Osteoblast (primary cell): ENCODE data around the gene MDM2. TPM values are rescaled to one million over a fixed set of nuclear protein-coding genes. Genes with fewer than 3 reads are reported as not detected.
"Not testable (repeated sequence)": the region's sequence is repeated elsewhere in the genome, so short reads cannot be mapped to it uniquely, and the experiment has no call there.

ENCODE experiments used
- DNase-seq: peaks from one replicate; pipeline ENCODE4 v3.0.0; 2011; ENCODE audit warnings: low spot score, mixed read lengths; ENCODE audit not compliant: insufficient read length; ENCODE audit errors: missing footprints
- H2AFZ ChIP-seq: 2 replicates; pipeline ENCODE4 v1.6.0; 2011; ENCODE audit warnings: mild to moderate bottlenecking, low read length
- H3K27ac ChIP-seq: 2 replicates; pipeline ENCODE4 v1.5.1; 2011; ENCODE audit warnings: mild to moderate bottlenecking, low read depth, low read length, moderate library complexity
- H3K27me3 ChIP-seq: 2 replicates; pipeline ENCODE4 v1.6.0; 2012; ENCODE audit warnings: mild to moderate bottlenecking, control low read depth, inconsistent platforms, low read length, moderate library complexity; ENCODE audit not compliant: insufficient read depth
- H3K36me3 ChIP-seq: 2 replicates; pipeline ENCODE4 v1.5.1; 2011; ENCODE audit warnings: mild to moderate bottlenecking, low read length, control low read depth, moderate library complexity; ENCODE audit not compliant: insufficient read depth
- H3K4me1 ChIP-seq: 2 replicates; pipeline ENCODE4 v1.5.1; 2011; ENCODE audit warnings: mild to moderate bottlenecking, low read length, control low read depth, moderate library complexity; ENCODE audit not compliant: insufficient read depth
- H3K4me2 ChIP-seq: 2 replicates; pipeline ENCODE4 v1.6.0; 2011; ENCODE audit warnings: mild to moderate bottlenecking, low read length; ENCODE audit not compliant: insufficient read depth
- H3K4me3 ChIP-seq: fragments of 200-600 bp; sonication (generic); 3 replicates; pipeline ENCODE4 v1.5.1; 2012; ENCODE audit warnings: mild to moderate bottlenecking, low read length, inconsistent platforms; ENCODE audit not compliant: insufficient read depth
- H3K79me2 ChIP-seq: 2 replicates; pipeline ENCODE4 v1.6.0; 2012; ENCODE audit warnings: mild to moderate bottlenecking, low read length, control low read depth, inconsistent platforms; ENCODE audit not compliant: insufficient read depth
- H3K9me3 ChIP-seq: 2 replicates; pipeline ENCODE4 v1.5.1; 2011; ENCODE audit warnings: low read depth, low read length, control low read depth
- H4K20me1 ChIP-seq: 2 replicates; pipeline ENCODE4 v1.6.0; 2012; ENCODE audit warnings: mild to moderate bottlenecking, low read length, control low read depth; ENCODE audit not compliant: insufficient read depth
- CTCF ChIP-seq: IDR thresholded peaks from 2 replicates; pipeline ENCODE4 v1.5.1; 2011; ENCODE audit warnings: mild to moderate bottlenecking, low read depth, low read length, moderate library complexity; ENCODE audit errors: extremely low read depth
- total RNA-seq: library from RNA; depleted of rRNA; stranded (reverse); fragments of >200 nt; gene quantifications from 2 replicates; pipeline ENCODE4 v1.2.3, GENCODE V29; 2012

Gene MDM2
- total RNA-seq, 1 donor: 225 TPM

- Histone ChIP-seq H3K4me1 (no peaks in the 10 kb centered on the region), H3K79me2 (peaks cover 12% of the 10 kb centered on the region), H3K4me3 (no peak overlapping the region), H3K36me3 (peaks cover 94% of the 10 kb centered on the region), H3K27ac (no peak overlapping the region), H4K20me1 (peaks cover 26% of the 10 kb centered on the region), H3K9me3 (no peaks in the 10 kb centered on the region), H2AFZ (no peak overlapping the region), H3K4me2 (no peak overlapping the region), H3K27me3 (no peaks in the 10 kb centered on the region)
- no peak for TF ChIP-seq CTCF
- DNase-seq: no peak
Observed at GRCh38 chr12:68838046-68838886, 30.3 kb downstream of the MDM2 start.

- no peak for TF ChIP-seq CTCF
- H4K20me1 ChIP-seq: peaks cover 23% of the 10 kb centered on the region
- H3K4me2 ChIP-seq: no peak overlapping the region
- no peak overlapping the region for H3K27ac ChIP-seq
- H3K9me3 ChIP-seq: no peaks in the 10 kb centered on the region
- no peaks in the 10 kb centered on the region for H3K4me1 ChIP-seq
- H3K79me2 ChIP-seq: peaks cover 5% of the 10 kb centered on the region
- H3K4me3 ChIP-seq: no peak overlapping the region
- no peaks in the 10 kb centered on the region for H3K27me3 ChIP-seq
- no peak for DNase-seq
- H2AFZ ChIP-seq: no peak overlapping the region
- peaks cover 96% of the 10 kb centered on the region for H3K36me3 ChIP-seq
Observed at GRCh38 chr12:68839183-68840147, 31.5 kb downstream of the MDM2 start.

- DNase-seq, H3K4me3 ChIP-seq, H3K4me2 ChIP-seq, H3K27me3 ChIP-seq, H3K4me1 ChIP-seq, H3K9me3 ChIP-seq, H3K27ac ChIP-seq, H2AFZ ChIP-seq, H3K79me2 ChIP-seq: not testable (repeated sequence)
- Histone ChIP-seq H3K36me3 (peaks cover 89% of the 10 kb centered on the region), H4K20me1 (peaks cover 22% of the 10 kb centered on the region)
Observed at GRCh38 chr12:68841175-68841574, 33.2 kb downstream of the MDM2 start.

- H3K27me3 ChIP-seq: no peaks in the 10 kb centered on the region
- H3K36me3 ChIP-seq: peaks cover 84% of the 10 kb centered on the region
- DNase-seq: no peak
- no peaks in the 10 kb centered on the region for H3K79me2 ChIP-seq
- no peaks in the 10 kb centered on the region for H3K9me3 ChIP-seq
- TF ChIP-seq CTCF: no peak
- no peak overlapping the region for H3K4me3 ChIP-seq
- no peak overlapping the region for H3K4me2 ChIP-seq
- H4K20me1 ChIP-seq: peaks cover 22% of the 10 kb centered on the region
- H3K4me1 ChIP-seq: no peaks in the 10 kb centered on the region
- H2AFZ ChIP-seq: no peak overlapping the region
- H3K27ac ChIP-seq: no peak overlapping the region
Observed at GRCh38 chr12:68841717-68842116, 33.7 kb downstream of the MDM2 start.
